Measurements from ENCODE around the gene MAML3.

The MAML3 gene

GRCh38 chr4:140168474-140168873, 14.5 kb upstream of the MAML3 start:
- H3K9me3 ChIP-seq = no peaks in the 10 kb centered on the region
- intact Hi-C loops (cut with DNase I; ENCODE audit: low total_unique reads) = no loop called here
- peaks cover 0 to under 1% (median 0%) of the 10 kb centered on the region in 4 donors for H3K4me1 ChIP-seq
- no peak for DNase-seq
- no peaks in the 10 kb centered on the region for H3K36me3 ChIP-seq
- H3K4me3 ChIP-seq = no peak overlapping the region
- TF ChIP-seq, protein P1, sequence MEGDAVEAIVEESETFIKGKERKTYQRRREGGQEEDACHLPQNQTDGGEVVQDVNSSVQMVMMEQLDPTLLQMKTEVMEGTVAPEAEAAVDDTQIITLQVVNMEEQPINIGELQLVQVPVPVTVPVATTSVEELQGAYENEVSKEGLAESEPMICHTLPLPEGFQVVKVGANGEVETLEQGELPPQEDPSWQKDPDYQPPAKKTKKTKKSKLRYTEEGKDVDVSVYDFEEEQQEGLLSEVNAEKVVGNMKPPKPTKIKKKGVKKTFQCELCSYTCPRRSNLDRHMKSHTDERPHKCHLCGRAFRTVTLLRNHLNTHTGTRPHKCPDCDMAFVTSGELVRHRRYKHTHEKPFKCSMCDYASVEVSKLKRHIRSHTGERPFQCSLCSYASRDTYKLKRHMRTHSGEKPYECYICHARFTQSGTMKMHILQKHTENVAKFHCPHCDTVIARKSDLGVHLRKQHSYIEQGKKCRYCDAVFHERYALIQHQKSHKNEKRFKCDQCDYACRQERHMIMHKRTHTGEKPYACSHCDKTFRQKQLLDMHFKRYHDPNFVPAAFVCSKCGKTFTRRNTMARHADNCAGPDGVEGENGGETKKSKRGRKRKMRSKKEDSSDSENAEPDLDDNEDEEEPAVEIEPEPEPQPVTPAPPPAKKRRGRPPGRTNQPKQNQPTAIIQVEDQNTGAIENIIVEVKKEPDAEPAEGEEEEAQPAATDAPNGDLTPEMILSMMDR (IDR thresholded peaks at IDR 0.05) = no peak
- no peak overlapping the region for H3K27ac ChIP-seq
- H3K27me3 ChIP-seq = no peaks in the 10 kb centered on the region

GRCh38 chr4:140163029-140163810, 9.2 kb upstream of the MAML3 start:
- Histone ChIP-seq H3K4me1 (peaks cover 0 to 21% (median 15%) of the 10 kb centered on the region in 4 donors), H3K36me3 (no peaks in the 10 kb centered on the region), H3K9me3 (no peaks in the 10 kb centered on the region), H3K4me3 (no peak overlapping the region), H3K27ac (peak overlapping the region; percentile 24 to 63), H3K27me3 (no peaks in the 10 kb centered on the region)
- peak; percentile 33 to 79 for DNase-seq
- TF ChIP-seq, protein P1 (IDR thresholded peaks at IDR 0.05) = no peak
- intact Hi-C loops (cut with DNase I; ENCODE audit: low total_unique reads) = no loop called here

GRCh38 chr4:140162596-140162995, 8.6 kb upstream of the MAML3 start:
- DNase-seq = no peak
- Histone ChIP-seq H3K27ac (peak overlapping the region in 1 of 2 donors; percentile 63), H3K4me3 (no peak overlapping the region), H3K4me1 (peaks cover 0 to 27% (median 19%) of the 10 kb centered on the region in 4 donors), H3K36me3 (no peaks in the 10 kb centered on the region), H3K27me3 (no peaks in the 10 kb centered on the region), H3K9me3 (no peaks in the 10 kb centered on the region)
- intact Hi-C loops (cut with DNase I; ENCODE audit: low total_unique reads) = no loop called here
- TF ChIP-seq, protein P1 (IDR thresholded peaks at IDR 0.05) = no peak

DNA sequence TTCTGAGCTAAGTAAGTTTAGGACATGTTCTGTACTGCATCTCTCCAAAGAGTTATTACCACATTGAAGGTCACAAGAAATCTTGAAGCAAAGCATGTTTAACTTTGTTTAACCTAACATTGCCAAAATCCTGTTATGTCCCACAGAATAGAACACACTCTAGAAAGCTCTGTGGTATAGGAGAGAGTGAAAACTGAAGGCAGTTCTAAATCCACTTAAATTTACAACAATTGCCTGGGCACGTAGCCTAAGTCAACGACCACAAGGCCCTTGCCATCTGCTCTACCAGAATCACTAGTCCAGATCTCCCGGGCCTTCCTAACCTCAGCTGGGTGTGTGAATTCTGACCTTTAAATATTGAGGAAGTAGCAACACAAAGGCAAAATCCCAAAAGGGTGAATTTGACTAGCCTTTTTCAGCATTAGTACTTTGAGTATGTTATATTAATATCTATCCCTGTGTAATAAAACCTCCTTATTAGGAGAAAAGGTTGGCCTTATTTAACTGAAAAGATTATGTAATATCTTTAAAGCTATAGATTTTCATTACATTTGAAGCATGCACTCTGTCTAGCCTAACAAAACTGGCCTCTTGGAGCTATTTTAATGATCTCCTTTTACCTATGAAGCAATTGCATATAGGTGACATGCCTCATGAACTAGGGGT, 4.5 kb upstream of the MAML3 start:
- Histone ChIP-seq H3K4me1 (peaks cover 0 to 32% (median 22%) of the 10 kb centered on the region in 4 donors), H3K9me3 (no peaks in the 10 kb centered on the region), H3K27me3 (no peaks in the 10 kb centered on the region), H3K4me3 (no peak overlapping the region), H3K27ac (peak overlapping the region; percentile 51 to 72), H3K36me3 (no peaks in the 10 kb centered on the region)
- intact Hi-C loops (cut with DNase I; ENCODE audit: low total_unique reads) = no loop called here
- TF ChIP-seq, protein P1 (IDR thresholded peaks at IDR 0.05) = no peak
- DNase-seq = no peak

GRCh38 chr4:140157341-140157740, 3.4 kb upstream of the MAML3 start:
- no peak for DNase-seq
- Histone ChIP-seq H3K9me3 (no peaks in the 10 kb centered on the region), H3K27me3 (no peaks in the 10 kb centered on the region), H3K4me1 (peaks cover 0 to 22% (median 13%) of the 10 kb centered on the region in 4 donors), H3K4me3 (no peak overlapping the region), H3K36me3 (no peaks in the 10 kb centered on the region), H3K27ac (peak overlapping the region; percentile 51 to 72)
- intact Hi-C loops (cut with DNase I; ENCODE audit: low total_unique reads) = no loop called here
- TF ChIP-seq, protein P1 (IDR thresholded peaks at IDR 0.05) = no peak

All from tibial artery (tissue), 4 donors.